GM23338 (cell line): ENCODE results near the gene KLRC3. TPM values are rescaled to one million over a fixed set of nuclear protein-coding genes. Genes with fewer than 3 reads are reported as not detected.

Experiments
- ATAC-seq: fragments of 200-7000 bp; cut with Tn5 transposase; 3 replicates; pipeline ENCODE4 v1.9.1; 2020
- DNase-seq: peaks from one replicate; pipeline ENCODE4 v3.0.0-alpha.2; 2015; ENCODE audit warnings: low spot score
- H2AFZ ChIP-seq: fragments of 200-600 bp; sonication (generic); 2 replicates; pipeline ENCODE4 v1.8.0; 2016; ENCODE audit warnings: antibody characterized with exemption, mild to moderate bottlenecking, moderate library complexity
- H3F3A ChIP-seq: fragments of 200-600 bp; sonication (generic); replicated peaks from 2 replicates; pipeline ENCODE4 v1.8.0; 2017; ENCODE audit warnings: antibody characterized with exemption, mixed run types, low read depth
- H3K27ac ChIP-seq: fragments of 200-600 bp; sonication (generic); 2 replicates; pipeline ENCODE4 v1.6.1; 2016; ENCODE audit warnings: low read depth
- H3K27me3 ChIP-seq: fragments of 200-600 bp; sonication (generic); 2 replicates; pipeline ENCODE4 v1.8.0; 2016; ENCODE audit warnings: mild to moderate bottlenecking, mixed run types, moderate library complexity; ENCODE audit not compliant: insufficient read depth
- H3K36me3 ChIP-seq: fragments of 200-600 bp; sonication (generic); 2 replicates; pipeline ENCODE4 v1.8.0; 2016; ENCODE audit warnings: mild to moderate bottlenecking; ENCODE audit not compliant: insufficient read depth
- H3K4me1 ChIP-seq: fragments of 200-600 bp; sonication (generic); 2 replicates; pipeline ENCODE4 v1.8.0; 2016; ENCODE audit warnings: mild to moderate bottlenecking, moderate library complexity; ENCODE audit not compliant: insufficient read depth
- H3K4me2 ChIP-seq: fragments of 200-600 bp; sonication (generic); 2 replicates; pipeline ENCODE4 v1.7.1; 2017; ENCODE audit warnings: mixed run types
- H3K4me3 ChIP-seq: fragments of 200-600 bp; sonication (generic); 2 replicates; pipeline ENCODE4 v1.6.1; 2016; ENCODE audit warnings: mixed run types
- H3K79me2 ChIP-seq: fragments of 200-600 bp; sonication (generic); replicated peaks from 2 replicates; pipeline ENCODE4 v1.8.0; 2017; ENCODE audit warnings: mild to moderate bottlenecking; ENCODE audit not compliant: insufficient read depth
- H3K9me2 ChIP-seq: fragments of 200-600 bp; sonication (generic); 2 replicates; pipeline ENCODE4 v1.8.0; 2017; ENCODE audit not compliant: insufficient read depth
- H4K20me1 ChIP-seq: fragments of 200-600 bp; sonication (generic); replicated peaks from 2 replicates; pipeline ENCODE4 v1.8.0; 2017; ENCODE audit warnings: mild to moderate bottlenecking; ENCODE audit not compliant: insufficient read depth
- H3K27ac Mint-ChIP-seq: 2 replicates; pipeline ENCODE4 v1.8.0; 2020; ENCODE audit warnings: inconsistent platforms, mild to moderate bottlenecking, moderate library complexity, mixed read lengths
- H3K27me3 Mint-ChIP-seq: 3 replicates; pipeline ENCODE4 v1.8.0; 2022; ENCODE audit warnings: low read depth, mild to moderate bottlenecking, moderate library complexity, mixed read lengths, inconsistent platforms; ENCODE audit not compliant: insufficient read depth, poor library complexity
- H3K36me3 Mint-ChIP-seq: 3 replicates; pipeline ENCODE4 v1.8.0; 2021; ENCODE audit warnings: low read depth, mild to moderate bottlenecking, inconsistent platforms, moderate library complexity, mixed read lengths
- H3K4me1 Mint-ChIP-seq: 3 replicates; pipeline ENCODE4 v1.8.0; 2020; ENCODE audit warnings: mild to moderate bottlenecking, inconsistent platforms, mixed read lengths
- H3K4me3 Mint-ChIP-seq: 3 replicates; pipeline ENCODE4 v1.8.0; 2021; ENCODE audit warnings: moderate library complexity, mild to moderate bottlenecking, inconsistent platforms, mixed read lengths
- H3K9me3 Mint-ChIP-seq: 3 replicates; pipeline ENCODE4 v1.8.0; 2020; ENCODE audit warnings: moderate library complexity, mild to moderate bottlenecking, inconsistent platforms, mixed read lengths
- CTCF ChIP-seq, 2 experiments: fragments of 200-600 bp in 1 of 2; sonication (generic) in 1 of 2; conservative IDR thresholded peaks; 2 replicates each; pipeline versions ENCODE4 v1.5.1 to v1.6.1; 2016 to 2017; ENCODE audit warnings: antibody characterized with exemption in 2 of 2, low read depth in 2 of 2, mild to moderate bottlenecking in 2 of 2, moderate library complexity in 1 of 2
- NANOG ChIP-seq: IDR thresholded peaks from 2 replicates; pipeline ENCODE4 v1.6.1; 2016; ENCODE audit warnings: antibody characterized with exemption, borderline replicate concordance
- POLR2AphosphoS5 ChIP-seq: IDR thresholded peaks from 2 replicates; pipeline ENCODE4 v1.6.1; 2016; ENCODE audit warnings: antibody characterized with exemption, low read depth
- ZNF114 ChIP-seq: fragments of 250-450 bp; sonication (Bioruptor Pico); IDR thresholded peaks from 2 replicates; pipeline ENCODE4 v1.5.0; 2020; ENCODE audit warnings: mild to moderate bottlenecking, moderate library complexity
- ZNF462 ChIP-seq: fragments of 250-450 bp; sonication (Bioruptor Pico); IDR thresholded peaks from 2 replicates; pipeline ENCODE4 v1.5.0; 2020; ENCODE audit warnings: mild to moderate bottlenecking, moderate library complexity
- polyA plus RNA-seq: library from polyadenylated mRNA; unstranded; fragments of >200 nt; fragmentation: Nextera tagmentation; extraction: Ambion mirVana; gene quantifications from 2 replicates; pipeline ENCODE4 v1.2.1, GENCODE V29; 2016
- total RNA-seq: library from RNA; depleted of rRNA; stranded (reverse); fragments of >200 nt; shearing (Covaris generic); gene quantifications from 2 replicates; pipeline ENCODE4 v1.2.3, GENCODE V29; 2014

The KLRC3 gene
- total and polyA plus RNA-seq, 2 experiments from 2014 or later = not detected

- H3K4me2 ChIP-seq = no peak overlapping the region
Observed at GRCh38 chr12:10366875-10367274, 53.5 kb downstream of the KLRC3 start.

GRCh38 chr12:10365696-10366405 lies 54.5 kb downstream of the KLRC3 start:
- peaks cover 47% of the 10 kb centered on the region for H3K4me1 ChIP-seq
- no peaks in the 10 kb centered on the region for H3K79me2 ChIP-seq
- Mint-ChIP-seq H3K36me3 (peaks cover 9% of the 10 kb centered on the region), H3K4me3 (no peak overlapping the region), H3K4me1 (peaks cover 30% of the 10 kb centered on the region), H3K27ac (no peak overlapping the region), H3K9me3 (peaks cover 17% of the 10 kb centered on the region), H3K27me3 (peaks cover 3% of the 10 kb centered on the region)
- H2AFZ ChIP-seq = peak overlapping the region; percentile 94
- no peaks in the 10 kb centered on the region for H3K9me2 ChIP-seq
- no peaks in the 10 kb centered on the region for H3K27me3 ChIP-seq
- peak overlapping the region; percentile 58 for H3K4me3 ChIP-seq
- no peaks in the 10 kb centered on the region for H3F3A ChIP-seq
- H3K4me2 ChIP-seq = peak overlapping the region; percentile 86
- DNase-seq = no peak
- no peaks in the 10 kb centered on the region for H4K20me1 ChIP-seq
- no peak for ATAC-seq
- H3K27ac ChIP-seq = peak overlapping the region; percentile 61; the same call in 1 of the 2 replicates
- no peaks in the 10 kb centered on the region for H3K36me3 ChIP-seq
- TF ChIP-seq CTCF (conservative IDR thresholded peaks at IDR 0.05; ENCODE audit: low read depth in 2 of 2) (no peak), NANOG (no peak), ZNF462 (CRISPR knock-in tag) (no peak), ZNF114 (no peak)

More at GRCh38 chr12:10366875-10367274, 53.5 kb downstream of the KLRC3 start:
- Histone ChIP-seq H3K27ac (no peak overlapping the region), H3K27me3 (no peaks in the 10 kb centered on the region), H3F3A (no peaks in the 10 kb centered on the region), H3K9me2 (no peaks in the 10 kb centered on the region), H3K4me3 (no peak overlapping the region), H2AFZ (no peak overlapping the region), H4K20me1 (no peaks in the 10 kb centered on the region), H3K36me3 (no peaks in the 10 kb centered on the region), H3K79me2 (no peaks in the 10 kb centered on the region), H3K4me1 (peaks cover 50% of the 10 kb centered on the region)
- ATAC-seq (no peak), DNase-seq (no peak)
- Mint-ChIP-seq H3K36me3 (peaks cover 7% of the 10 kb centered on the region), H3K4me3 (no peak overlapping the region), H3K27me3 (peaks cover 4% of the 10 kb centered on the region), H3K4me1 (peaks cover 32% of the 10 kb centered on the region), H3K9me3 (peaks cover 14% of the 10 kb centered on the region), H3K27ac (no peak overlapping the region)
- TF ChIP-seq POLR2AphosphoS5 (no peak), CTCF (conservative IDR thresholded peaks at IDR 0.05; ENCODE audit: low read depth in 2 of 2) (peak; percentile 39 to 51)
